ENCODE measurements around the gene CLMP. TPM values are rescaled to one million over a fixed set of nuclear protein-coding genes. Genes with fewer than 3 reads are reported as not detected.
"Not testable (repeated sequence)": the region's sequence is repeated elsewhere in the genome, so short reads cannot be mapped to it uniquely, and the experiment has no call there.

The CLMP gene
- polyA plus RNA-seq, 1 donor from 2014 or later, result not detected

GRCh38 chr11:123158033-123159003 is 36.7 kb downstream of the CLMP start:
- Histone ChIP-seq H3K27ac (ENCODE audit: low read length) (no peak overlapping the region), H3F3A (ENCODE audit: insufficient read depth, low read length, poor library complexity, severe bottlenecking) (no peaks in the 10 kb centered on the region), H3K9me2 (ENCODE audit: insufficient read depth, low read length) (no peaks in the 10 kb centered on the region), H3K4me2 (ENCODE audit: low read length) (no peak overlapping the region), H3K27me3 (ENCODE audit: insufficient read depth, low read depth, low read length) (no peaks in the 10 kb centered on the region), H3K4me3 (ENCODE audit: low read length) (no peak overlapping the region), H2AFZ (ENCODE audit: low read depth, low read length) (no peak overlapping the region), H4K20me1 (ENCODE audit: insufficient read depth) (no peaks in the 10 kb centered on the region), H3K9ac (ENCODE audit: low read length) (no peak overlapping the region), H3K79me2 (replicated peaks; ENCODE audit: insufficient read depth, low read length) (no peaks in the 10 kb centered on the region), H3K36me3 (ENCODE audit: insufficient read depth, low read length) (no peaks in the 10 kb centered on the region), H3K9me3 (ENCODE audit: low read length) (no peaks in the 10 kb centered on the region)
- TF ChIP-seq REST (IDR thresholded peaks at IDR 0.05; ENCODE audit: borderline replicate concordance) (no peak), EZH2 (IDR thresholded peaks at IDR 0.05; ENCODE audit: borderline replicate concordance, insufficient read depth, low read length, poor library complexity, severe bottlenecking) (no peak), MXI1 (conservative IDR thresholded peaks at IDR 0.05; ENCODE audit: poor library complexity, severe bottlenecking) (no peak), TAF1 (IDR thresholded peaks at IDR 0.05; ENCODE audit: low read depth) (no peak), RAD21 (conservative IDR thresholded peaks at IDR 0.05) (no peak), CTCF (IDR thresholded peaks at IDR 0.05; ENCODE audit: poor library complexity, severe bottlenecking) (no peak), POLR2AphosphoS5 (IDR thresholded peaks at IDR 0.05) (no peak), SMC3 (conservative IDR thresholded peaks at IDR 0.05; ENCODE audit: poor library complexity) (no peak)

- H3K9me2 ChIP-seq (ENCODE audit: insufficient read depth, low read length), result no peaks in the 10 kb centered on the region
- no peak overlapping the region for H3K9ac ChIP-seq (ENCODE audit: low read length)
- H3K27ac ChIP-seq (ENCODE audit: low read length), result no peak overlapping the region
- H3K9me3 ChIP-seq (ENCODE audit: low read length), result no peaks in the 10 kb centered on the region
- no peaks in the 10 kb centered on the region for H4K20me1 ChIP-seq (ENCODE audit: insufficient read depth)
- H3K4me2 ChIP-seq (ENCODE audit: low read length), result no peak overlapping the region
- no peaks in the 10 kb centered on the region for H3K79me2 ChIP-seq (replicated peaks; ENCODE audit: insufficient read depth, low read length)
- no peaks in the 10 kb centered on the region for H3K36me3 ChIP-seq (ENCODE audit: insufficient read depth, low read length)
- no peak overlapping the region for H3K4me3 ChIP-seq (ENCODE audit: low read length)
- TF ChIP-seq MXI1 (conservative IDR thresholded peaks at IDR 0.05; ENCODE audit: poor library complexity, severe bottlenecking) (no peak), SMC3 (conservative IDR thresholded peaks at IDR 0.05; ENCODE audit: poor library complexity) (no peak)
- no peaks in the 10 kb centered on the region for H3F3A ChIP-seq (ENCODE audit: insufficient read depth, low read length, poor library complexity, severe bottlenecking)
- no peaks in the 10 kb centered on the region for H3K27me3 ChIP-seq (ENCODE audit: insufficient read depth, low read depth, low read length)
- H2AFZ ChIP-seq (ENCODE audit: low read depth, low read length), result no peak overlapping the region
Measured at GRCh38 chr11:123152951-123153350, 42.1 kb downstream of the CLMP start.

GRCh38 chr11:123152346-123152745 is 42.7 kb downstream of the CLMP start:
- H3K9me3 ChIP-seq (ENCODE audit: low read length); H4K20me1 ChIP-seq (ENCODE audit: insufficient read depth); H3K4me3 ChIP-seq (ENCODE audit: low read length); H3K9me2 ChIP-seq (ENCODE audit: insufficient read depth, low read length); H3K27ac ChIP-seq (ENCODE audit: low read length); H2AFZ ChIP-seq (ENCODE audit: low read depth, low read length); H3K36me3 ChIP-seq (ENCODE audit: insufficient read depth, low read length); H3K4me2 ChIP-seq (ENCODE audit: low read length); H3K27me3 ChIP-seq (ENCODE audit: insufficient read depth, low read depth, low read length); H3K79me2 ChIP-seq (replicated peaks; ENCODE audit: insufficient read depth, low read length); H3F3A ChIP-seq (ENCODE audit: insufficient read depth, low read length, poor library complexity, severe bottlenecking); H3K9ac ChIP-seq (ENCODE audit: low read length): not testable (repeated sequence)
